Activated CD8-positive, alpha-beta T cell treated with anti-CD3 and anti-CD28 coated beads for 36 hours (primary cell): Measurements from ENCODE around the gene ZNF335. TPM values are rescaled to one million over a fixed set of nuclear protein-coding genes. Genes with fewer than 3 reads are reported as not detected.

Experiments
- ATAC-seq: fragments of 200-7000 bp; cut with Tn5 transposase; one replicate; pipeline ENCODE4 v1.10.0; 2021; ENCODE audit warnings: mild to moderate bottlenecking, moderate library complexity
- CTCF ChIA-PET: fragments of 350-600 bp; sonication (Branson Sonifier 250); formaldehyde crosslinking; loops from one replicate; lab custom pipeline; 2021; ENCODE audit warnings: antibody characterized with exemption; lab: Charles Lee
- POLR2A ChIA-PET: fragments of 350-600 bp; sonication (Branson Sonifier 250); formaldehyde crosslinking; loops from one replicate; lab custom pipeline; 2021; ENCODE audit warnings: antibody characterized with exemption; lab: Charles Lee
- DNase-seq: peaks from one replicate; pipeline ENCODE4 v3.0.0-alpha.2; 2020
- H3K27ac Mint-ChIP-seq: one replicate; pipeline ENCODE4 v1.8.0; 2021; ENCODE audit warnings: mild to moderate bottlenecking, mixed read lengths
- H3K27me3 Mint-ChIP-seq: one replicate; pipeline ENCODE4 v1.8.0; 2021; ENCODE audit warnings: mixed read lengths
- H3K36me3 Mint-ChIP-seq: one replicate; pipeline ENCODE4 v1.8.0; 2021; ENCODE audit warnings: low read depth, mixed read lengths
- H3K4me1 Mint-ChIP-seq: one replicate; pipeline ENCODE4 v1.8.0; 2021; ENCODE audit warnings: low read depth, mixed read lengths
- H3K4me3 Mint-ChIP-seq: one replicate; pipeline ENCODE4 v1.8.0; 2021; ENCODE audit warnings: mild to moderate bottlenecking, moderate library complexity, mixed read lengths
- H3K9me3 Mint-ChIP-seq: one replicate; pipeline ENCODE4 v1.8.0; 2021; ENCODE audit warnings: mixed read lengths
- intact Hi-C: fragments of 100-400 bp; cut with micrococcal nuclease; formaldehyde crosslinking; loops from one replicate; pipeline ENCODE4 v1.10.0; 2022
- total RNA-seq, 2 experiments: library from RNA; stranded (reverse); gene quantifications; one replicate each; pipeline ENCODE4 v1.2.3, GENCODE V29; 2021
- TF ChIP-seq, protein P1 (sequence below): fragments of 200-600 bp; IDR thresholded peaks from one replicate; pipeline ENCODE4 v1.8.0; 2022; ENCODE audit warnings: antibody characterized with exemption, mild to moderate bottlenecking

The ZNF335 gene
- total RNA-seq, 2 experiments from 2014 or later, result 27.0 to 28.8 TPM

- DNase-seq (no peak), ATAC-seq (no peak)
- POLR2A ChIA-PET, result interaction anchor here (1.0 to 12.9 kb wide), 7 partner anchors 8 to 151 kb away, joined by 3 to 119 read pairs (median 12); partner anchors contain the start of genes PCIF1 and UBE2C
- no peak overlapping the region for H3K4me3 Mint-ChIP-seq
- H3K36me3 Mint-ChIP-seq, result peaks cover 30% of the 10 kb centered on the region
- no peak overlapping the region for H3K27ac Mint-ChIP-seq
- no peaks in the 10 kb centered on the region for H3K27me3 Mint-ChIP-seq
- CTCF ChIA-PET, result interaction anchor here (1.0 to 6.6 kb wide), 2 partner anchors 13 to 19 kb away, joined by 3 to 40 read pairs; no protein-coding TSS in a partner anchor
- intact Hi-C loops, result no loop called here
- peaks cover 9% of the 10 kb centered on the region for H3K4me1 Mint-ChIP-seq
- TF ChIP-seq, protein P1, sequence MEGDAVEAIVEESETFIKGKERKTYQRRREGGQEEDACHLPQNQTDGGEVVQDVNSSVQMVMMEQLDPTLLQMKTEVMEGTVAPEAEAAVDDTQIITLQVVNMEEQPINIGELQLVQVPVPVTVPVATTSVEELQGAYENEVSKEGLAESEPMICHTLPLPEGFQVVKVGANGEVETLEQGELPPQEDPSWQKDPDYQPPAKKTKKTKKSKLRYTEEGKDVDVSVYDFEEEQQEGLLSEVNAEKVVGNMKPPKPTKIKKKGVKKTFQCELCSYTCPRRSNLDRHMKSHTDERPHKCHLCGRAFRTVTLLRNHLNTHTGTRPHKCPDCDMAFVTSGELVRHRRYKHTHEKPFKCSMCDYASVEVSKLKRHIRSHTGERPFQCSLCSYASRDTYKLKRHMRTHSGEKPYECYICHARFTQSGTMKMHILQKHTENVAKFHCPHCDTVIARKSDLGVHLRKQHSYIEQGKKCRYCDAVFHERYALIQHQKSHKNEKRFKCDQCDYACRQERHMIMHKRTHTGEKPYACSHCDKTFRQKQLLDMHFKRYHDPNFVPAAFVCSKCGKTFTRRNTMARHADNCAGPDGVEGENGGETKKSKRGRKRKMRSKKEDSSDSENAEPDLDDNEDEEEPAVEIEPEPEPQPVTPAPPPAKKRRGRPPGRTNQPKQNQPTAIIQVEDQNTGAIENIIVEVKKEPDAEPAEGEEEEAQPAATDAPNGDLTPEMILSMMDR, result no peak
- no peaks in the 10 kb centered on the region for H3K9me3 Mint-ChIP-seq
Observed at GRCh38 chr20:45950330-45950646, 21.7 kb downstream of the ZNF335 start.

- ATAC-seq, result no peak
- Mint-ChIP-seq H3K4me1 (peaks cover 9% of the 10 kb centered on the region), H3K27me3 (no peaks in the 10 kb centered on the region), H3K36me3 (peaks cover 35% of the 10 kb centered on the region), H3K9me3 (no peaks in the 10 kb centered on the region), H3K4me3 (no peak overlapping the region), H3K27ac (no peak overlapping the region)
- POLR2A ChIA-PET, result interaction anchor here (0.8 to 12.9 kb wide), 11 partner anchors 8 to 150 kb away, joined by 3 to 119 read pairs (median 6); partner anchors contain the start of genes PCIF1, UBE2C and ZNF335
- intact Hi-C loops, result no loop called here
- CTCF ChIA-PET, result interaction anchor here (1.0 to 6.6 kb wide), 3 partner anchors 13 to 37 kb away, joined by 3 to 40 read pairs (median 4); no protein-coding TSS in a partner anchor
- no peak for DNase-seq
- TF ChIP-seq, protein P1, result no peak
Observed at GRCh38 chr20:45949542-45950329, 22.3 kb downstream of the ZNF335 start.

GRCh38 chr20:45948742-45949541 is 23.1 kb downstream of the ZNF335 start:
- Mint-ChIP-seq H3K27me3 (no peaks in the 10 kb centered on the region), H3K27ac (peak overlapping the region; percentile 21), H3K4me1 (peaks cover 14% of the 10 kb centered on the region), H3K9me3 (no peaks in the 10 kb centered on the region), H3K36me3 (peaks cover 40% of the 10 kb centered on the region), H3K4me3 (no peak overlapping the region)
- POLR2A ChIA-PET, result interaction anchor here (0.8 to 12.9 kb wide), 12 partner anchors 9 to 150 kb away, joined by 3 to 119 read pairs (median 6); partner anchors contain the start of genes PCIF1, UBE2C and ZNF335
- DNase-seq, result no peak
- intact Hi-C loops, result no loop called here
- CTCF ChIA-PET, result interaction anchor here (1.0 to 6.6 kb wide), 4 partner anchors 10 to 38 kb away, joined by 3 to 40 read pairs (median 4); no protein-coding TSS in a partner anchor
- TF ChIP-seq, protein P1, result no peak
- ATAC-seq, result no peak

- no peak for DNase-seq
- intact Hi-C loops, result no loop called here
- H3K36me3 Mint-ChIP-seq, result peaks cover 40% of the 10 kb centered on the region
- TF ChIP-seq, protein P1, result no peak
- H3K4me3 Mint-ChIP-seq, result no peak overlapping the region
- H3K9me3 Mint-ChIP-seq, result no peaks in the 10 kb centered on the region
- ATAC-seq, result no peak
- H3K27ac Mint-ChIP-seq, result peak overlapping the region; percentile 38
- H3K4me1 Mint-ChIP-seq, result peaks cover 19% of the 10 kb centered on the region
- ChIA-PET CTCF (interaction anchor here (1.1 to 6.6 kb wide), 2 partner anchors 9 to 21 kb away, joined by 3 to 40 read pairs; no protein-coding TSS in a partner anchor), POLR2A (interaction anchor here (0.9 to 12.9 kb wide), 7 partner anchors 10 to 63 kb away, joined by 3 to 119 read pairs (median 12); partner anchors contain the start of gene PCIF1)
- no peaks in the 10 kb centered on the region for H3K27me3 Mint-ChIP-seq
Observed at GRCh38 chr20:45948261-45948733, 23.7 kb downstream of the ZNF335 start.
